Measurements from ENCODE around the gene MYLK3.
A peak's percentile ranks its signal among the peaks of the same experiment; 100 is the strongest.
"Not testable (repeated sequence)": the region's sequence is repeated elsewhere in the genome, so short reads cannot be mapped to it uniquely, and the experiment has no call there.

MYLK3 gene

DNA sequence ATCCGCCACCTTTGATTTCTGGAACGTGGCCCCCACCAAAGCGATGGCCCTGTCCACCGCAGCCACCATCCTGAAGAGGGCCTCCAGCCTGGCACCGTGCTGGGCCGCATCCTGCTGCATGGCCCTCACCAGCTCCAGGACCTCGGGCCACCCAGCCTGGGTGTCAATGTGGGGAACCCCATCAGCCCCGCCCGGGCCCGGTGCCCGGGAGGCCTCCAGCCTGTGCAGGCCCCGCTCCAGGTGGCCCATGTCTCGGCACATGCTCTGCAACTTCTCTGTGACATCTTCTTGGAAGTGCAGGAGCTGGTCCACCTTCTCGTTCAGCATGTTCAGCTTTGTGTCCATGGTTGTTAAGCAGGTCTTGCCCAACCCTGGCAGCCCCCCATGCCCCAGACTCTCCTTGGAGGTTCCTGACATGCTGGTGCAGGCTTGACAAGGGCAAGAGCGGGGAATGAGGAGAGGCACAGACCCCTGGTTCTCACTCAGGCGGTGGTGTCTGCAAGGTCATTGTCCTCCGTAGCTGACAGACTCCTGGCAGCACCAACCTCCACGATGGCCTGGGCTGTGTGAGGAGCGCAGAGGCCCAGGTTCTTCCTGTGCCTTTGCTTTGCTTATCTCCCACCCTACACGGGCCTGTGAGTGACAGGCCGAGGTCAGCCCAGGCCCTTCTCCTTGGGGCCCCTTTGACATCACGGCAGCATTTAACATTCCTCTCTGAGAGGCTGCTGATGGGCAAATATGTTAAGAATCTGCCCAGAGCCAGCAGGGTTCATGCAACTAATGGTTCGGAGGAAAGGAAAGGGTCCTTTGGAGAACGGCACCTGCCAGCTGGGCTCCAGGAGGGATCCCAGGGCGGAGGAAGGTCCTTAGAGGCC is at the start of gene MYLK3:
Gene MYLK3, minus strand, starts transcription at position 568 of the 875 bp plus-strand sequence. Its CDS starts 151 bp downstream, at position 417.
- DNase-seq: no peak

DNA sequence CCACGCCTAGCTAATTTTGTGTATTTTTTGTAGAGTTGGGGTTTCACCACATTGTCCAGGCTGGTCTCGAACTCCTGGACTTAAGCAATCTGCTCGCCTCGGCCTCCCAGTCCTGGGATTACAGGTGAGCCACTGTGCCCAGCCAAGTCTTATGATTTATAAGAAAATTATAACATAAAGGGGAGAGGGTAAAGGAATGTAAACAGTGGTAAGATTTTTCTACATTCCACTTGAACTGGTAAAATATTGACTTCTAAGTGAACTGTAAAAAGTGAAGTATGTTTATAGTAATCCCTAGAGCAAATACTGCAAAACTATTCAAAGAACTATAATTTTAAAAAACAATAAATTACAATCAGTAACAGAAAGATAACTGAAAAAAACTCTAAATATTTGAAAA is 49.4 kb upstream of the MYLK3 start:
- no peak for DNase-seq

DNA sequence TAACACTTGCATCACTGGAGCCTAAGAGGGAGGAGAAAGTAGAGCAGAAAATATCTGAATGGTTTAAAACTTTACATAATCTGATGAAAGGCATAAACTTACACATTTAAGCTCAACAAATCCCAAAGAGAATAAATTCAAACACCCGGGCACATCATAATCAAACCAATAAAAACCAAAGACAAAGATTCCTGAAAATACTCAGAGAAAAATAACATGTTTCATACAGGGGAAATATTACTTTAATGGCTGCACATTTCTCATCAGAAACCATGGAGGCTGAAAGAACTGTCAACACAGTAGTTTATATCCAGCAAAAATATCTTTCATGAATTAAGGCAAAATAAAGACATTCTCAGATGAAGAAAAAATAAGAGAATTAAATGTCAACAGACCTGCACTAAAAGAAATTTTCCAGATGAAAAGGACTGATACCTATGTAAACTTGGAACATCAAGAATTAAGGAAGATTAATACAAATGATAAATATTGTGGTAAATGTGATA is 48.7 kb upstream of the MYLK3 start:
- no peak for DNase-seq

DNA sequence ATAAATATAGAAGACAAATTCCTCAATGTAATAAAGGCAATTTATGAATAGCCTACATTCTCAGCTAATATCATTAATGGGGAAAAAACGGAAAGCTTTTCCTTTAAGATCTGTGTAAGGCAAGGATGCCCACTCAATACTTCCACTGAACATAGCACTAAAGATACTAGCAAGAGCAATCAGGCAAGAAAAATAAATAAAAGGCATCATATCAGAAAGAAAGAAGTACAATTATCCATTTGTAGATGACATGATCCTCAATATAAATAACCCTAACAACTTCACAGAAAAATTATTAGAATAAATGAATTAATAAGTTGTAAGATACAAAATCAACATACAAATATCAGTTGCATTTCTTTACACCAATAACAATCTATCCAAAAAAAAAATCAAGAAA is 45.7 kb upstream of the MYLK3 start:
- DNase-seq: no peak

DNA sequence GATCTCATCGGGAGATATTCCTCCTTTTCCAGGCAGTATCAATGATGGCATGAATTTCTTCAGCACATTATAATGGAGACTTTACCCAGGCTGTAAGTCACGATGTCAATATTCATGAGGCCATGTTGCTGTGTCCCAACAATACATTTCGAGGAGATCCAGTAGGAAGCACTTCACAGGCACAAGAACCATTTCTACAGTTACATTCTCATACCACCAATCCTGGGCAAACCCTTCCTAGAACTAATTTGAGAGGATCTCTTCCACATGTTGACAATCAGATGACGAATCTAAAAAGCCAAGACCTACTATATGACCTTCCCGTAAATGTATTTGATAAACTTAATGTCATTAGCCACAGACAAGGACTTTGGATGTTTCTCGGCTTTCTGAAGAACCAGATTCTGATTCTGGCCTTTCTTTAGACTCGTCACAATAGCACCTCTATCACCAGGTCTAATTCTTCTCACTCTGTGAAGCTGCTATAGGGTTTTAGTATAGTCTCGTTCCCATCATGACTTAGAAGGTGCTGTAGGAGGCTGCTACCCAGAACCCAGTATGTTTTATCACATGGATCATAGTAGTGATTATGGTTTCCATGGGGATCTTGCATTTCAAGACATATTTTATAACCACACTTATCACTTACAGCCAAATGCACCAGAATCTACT is 42.6 kb upstream of the MYLK3 start:
- DNase-seq: no peak

DNA sequence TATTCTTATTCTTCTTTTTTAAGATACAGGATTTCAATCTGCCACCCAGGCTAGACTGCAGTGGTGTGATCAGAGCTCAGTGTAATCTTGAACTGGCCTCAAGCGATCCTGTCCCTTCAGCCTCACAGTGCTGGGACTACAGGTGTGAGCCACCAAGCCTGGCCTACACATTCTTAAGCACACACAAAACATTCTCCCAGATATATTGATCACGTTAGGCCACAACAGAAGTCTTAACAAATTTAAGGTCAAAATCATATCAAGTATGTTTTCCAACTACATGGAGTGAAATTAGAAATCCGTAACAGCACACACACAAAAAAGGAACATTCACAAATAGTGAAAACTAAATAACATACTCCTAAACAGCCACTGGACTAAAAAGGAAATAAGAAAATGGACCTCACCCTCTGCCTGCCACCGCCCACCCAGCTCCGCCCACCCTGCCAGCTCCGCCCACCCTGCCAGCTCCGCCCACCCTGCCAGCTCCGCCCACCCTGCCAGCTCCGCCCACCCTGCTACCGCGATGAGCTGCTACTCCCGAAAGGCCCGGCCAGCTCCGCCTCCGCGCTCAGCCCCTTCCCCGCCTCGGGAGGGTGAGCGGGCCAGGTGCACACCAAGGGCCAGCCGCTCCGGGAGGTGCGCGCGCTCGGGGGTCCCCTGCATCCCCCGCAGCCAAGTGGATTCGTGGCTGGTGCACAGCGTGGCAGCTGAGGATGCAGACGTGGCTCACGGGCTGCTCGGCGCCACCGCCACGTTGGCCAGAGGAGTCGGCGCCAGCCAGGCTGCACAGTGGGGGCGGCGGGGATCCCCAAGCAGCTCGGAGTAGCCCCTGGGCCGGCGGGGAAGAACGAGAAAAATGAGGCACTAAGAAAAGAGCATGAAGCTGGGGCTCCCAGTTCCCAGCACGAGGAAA is 41.6 kb upstream of the MYLK3 start:
- DNase-seq: peak; percentile 93

DNA sequence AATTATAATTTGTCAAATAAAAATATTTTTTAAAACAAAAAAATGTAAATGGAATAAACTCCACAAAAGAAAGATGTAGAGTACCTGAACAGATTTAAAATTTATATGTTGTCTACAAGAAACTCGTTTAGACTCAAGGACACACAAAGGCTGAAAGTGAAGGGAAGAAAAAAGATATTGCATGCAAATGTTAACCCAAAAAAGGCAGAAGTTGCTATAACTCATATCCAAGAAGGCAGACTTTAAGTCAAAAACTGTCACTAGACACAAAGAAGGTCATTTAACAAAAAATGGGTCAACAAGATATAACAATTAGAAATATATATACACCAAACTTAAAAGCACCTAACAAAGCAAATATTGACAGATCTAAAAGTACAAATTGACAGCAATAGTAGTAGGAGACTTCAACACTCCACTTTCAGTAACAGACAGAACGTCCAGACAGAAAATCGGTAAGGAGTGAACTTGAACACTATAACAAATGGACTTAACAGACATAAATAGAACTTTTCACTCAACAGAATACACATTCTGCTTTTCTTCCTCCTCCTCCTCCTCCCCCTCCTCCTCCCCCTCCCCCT is 40.8 kb upstream of the MYLK3 start:
- no peak for DNase-seq

DNA sequence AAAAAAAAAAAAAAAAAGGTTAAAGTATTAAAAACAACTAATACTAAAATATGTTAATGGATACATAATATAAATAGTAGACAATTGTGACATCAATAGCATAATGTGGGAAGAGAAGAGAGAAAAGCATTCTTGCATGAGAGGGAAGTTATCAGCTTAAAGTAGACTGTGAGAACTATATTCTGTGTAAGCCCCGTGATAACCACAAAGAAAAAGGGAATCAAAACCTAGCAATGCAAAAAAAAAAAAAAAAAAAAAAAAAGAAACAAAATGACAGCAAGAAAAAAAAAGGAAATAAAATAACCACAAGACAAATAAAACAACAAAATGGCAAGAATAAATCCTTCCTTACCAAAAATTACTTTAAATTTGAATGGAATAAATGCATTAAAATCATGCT is 39.8 kb upstream of the MYLK3 start:
- no peak for DNase-seq

DNA sequence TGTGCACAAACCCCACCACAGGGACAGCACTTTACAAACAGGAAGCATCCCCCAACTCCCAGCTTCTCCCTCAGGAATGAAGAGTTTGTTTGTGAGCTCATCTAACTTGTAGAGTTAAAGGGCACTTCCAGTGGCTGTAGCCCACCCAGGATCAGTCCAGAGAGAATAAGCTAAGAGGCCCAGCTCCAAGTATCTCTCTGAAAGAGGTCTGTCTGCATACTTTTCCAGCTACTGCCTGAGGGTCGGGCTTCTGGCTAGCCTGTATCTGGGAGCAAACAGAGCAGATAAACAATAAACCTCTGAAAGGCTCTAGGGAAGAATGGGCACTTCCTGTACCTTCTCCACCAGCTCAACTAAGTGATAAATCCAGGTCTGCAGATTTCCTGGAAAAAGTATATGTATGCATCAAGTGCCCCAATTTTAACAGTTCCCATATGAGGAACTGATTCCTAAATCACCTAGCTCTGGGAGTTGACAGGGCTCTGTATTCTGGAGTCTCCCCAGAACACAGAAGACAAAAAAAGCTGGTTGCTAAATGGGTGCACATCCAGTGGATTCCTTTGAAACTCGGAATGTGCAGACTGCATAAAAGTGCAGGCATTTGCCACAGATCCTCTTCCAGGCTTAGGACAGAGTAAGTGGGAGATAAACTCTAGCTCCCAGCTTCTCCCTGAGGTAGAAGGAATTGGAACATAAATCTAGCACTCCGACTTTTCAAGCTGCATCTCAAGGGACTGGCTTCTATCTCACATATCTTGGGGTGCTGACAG is 37.1 kb upstream of the MYLK3 start:
- DNase-seq: no peak

DNA sequence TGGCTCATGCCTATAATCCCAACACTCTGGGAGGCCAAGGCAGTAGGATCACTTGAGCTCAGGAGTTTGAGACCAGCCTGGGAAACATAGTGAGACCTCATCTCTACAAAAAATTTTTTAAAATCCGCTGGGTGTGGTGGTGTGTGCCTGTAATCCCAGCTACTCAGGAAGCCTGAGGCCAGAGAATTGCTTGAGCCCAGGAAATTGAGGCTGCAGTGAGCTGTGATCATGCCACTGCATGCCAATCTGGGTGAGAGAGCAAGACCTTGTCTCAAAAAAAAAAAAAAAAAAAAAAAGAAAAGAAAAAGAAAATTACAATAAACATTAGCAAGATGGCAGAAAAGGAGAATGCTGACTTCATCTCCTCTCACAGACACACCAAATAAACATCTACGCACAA is 36.4 kb upstream of the MYLK3 start:
- not testable (repeated sequence) for DNase-seq

DNA sequence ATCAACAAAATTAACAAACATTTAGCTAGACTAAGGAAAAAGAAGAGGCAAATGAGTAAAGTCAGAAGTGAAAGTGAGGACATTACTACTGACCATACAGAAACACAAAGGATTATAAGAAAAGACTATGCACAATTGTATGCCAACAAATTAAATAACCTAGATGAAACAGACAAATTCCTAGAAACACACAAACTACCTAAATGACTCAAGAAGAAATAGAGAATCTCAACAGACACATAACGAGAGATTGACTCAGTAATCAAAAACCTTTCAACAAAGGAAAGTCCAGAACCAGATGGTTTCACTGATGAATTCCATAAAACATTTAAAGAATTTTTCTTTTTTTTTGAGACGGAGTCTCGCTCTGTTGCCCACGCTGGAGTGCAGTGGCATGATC is 35.7 kb upstream of the MYLK3 start:
- no peak for DNase-seq

DNA sequence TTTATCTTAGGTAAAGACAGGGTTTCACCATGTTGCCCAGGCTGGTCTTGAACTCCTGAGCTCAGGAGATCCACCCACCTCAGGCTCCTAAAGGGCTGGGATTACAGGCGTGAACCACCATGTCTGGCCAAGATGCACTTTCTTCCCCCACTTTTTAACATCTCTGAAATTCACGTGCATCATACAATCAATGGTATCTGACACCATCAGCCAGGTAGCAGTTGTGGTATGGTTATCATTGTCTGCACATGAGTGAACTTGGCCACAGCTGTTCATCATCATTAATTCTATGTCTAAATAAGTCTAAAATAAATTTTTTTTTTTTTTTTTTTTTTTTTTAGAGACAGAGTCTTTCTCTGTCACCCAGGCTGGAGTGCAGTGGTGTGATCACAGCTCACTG is 34.2 kb upstream of the MYLK3 start:
- no peak for DNase-seq

DNA sequence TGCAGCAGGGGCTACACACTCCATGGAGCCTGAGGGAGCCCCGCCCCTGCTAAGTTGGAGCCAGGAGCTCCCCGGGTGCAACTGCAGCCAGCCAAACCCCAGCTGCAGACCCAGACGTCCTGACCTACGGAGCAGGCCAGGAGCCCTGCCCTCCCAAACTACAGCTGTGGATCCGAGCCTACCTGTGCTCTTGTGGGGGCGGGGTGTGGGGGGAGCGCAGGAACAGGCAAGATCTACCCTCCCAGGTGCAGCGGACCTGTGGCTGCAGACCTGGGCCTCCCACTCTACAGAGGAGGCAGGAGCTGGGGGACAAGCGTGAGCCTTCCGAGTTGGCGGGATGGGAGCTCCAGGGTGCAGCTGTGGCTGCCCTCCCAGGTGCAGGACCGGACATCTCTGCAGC is 29.7 kb upstream of the MYLK3 start:
- DNase-seq: no peak

DNA sequence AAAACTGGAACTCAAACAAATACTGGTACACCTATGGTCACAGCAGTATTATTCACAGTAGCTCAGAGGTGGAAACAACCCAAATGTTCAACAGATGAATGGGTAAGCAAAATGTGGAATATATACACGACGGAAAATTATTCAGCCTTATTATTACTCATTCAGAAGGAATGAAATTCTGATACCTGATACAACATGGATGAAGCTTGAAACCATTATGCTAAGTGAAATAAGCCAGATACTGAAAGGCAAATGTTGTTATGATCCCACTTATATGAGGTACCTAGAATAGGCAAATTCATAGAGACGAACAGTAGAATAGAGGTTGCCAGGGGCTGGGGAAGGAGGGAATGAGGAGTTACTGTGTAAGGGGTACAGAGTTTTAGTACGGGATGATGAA is 27.1 kb upstream of the MYLK3 start:
- no peak for DNase-seq

DNA sequence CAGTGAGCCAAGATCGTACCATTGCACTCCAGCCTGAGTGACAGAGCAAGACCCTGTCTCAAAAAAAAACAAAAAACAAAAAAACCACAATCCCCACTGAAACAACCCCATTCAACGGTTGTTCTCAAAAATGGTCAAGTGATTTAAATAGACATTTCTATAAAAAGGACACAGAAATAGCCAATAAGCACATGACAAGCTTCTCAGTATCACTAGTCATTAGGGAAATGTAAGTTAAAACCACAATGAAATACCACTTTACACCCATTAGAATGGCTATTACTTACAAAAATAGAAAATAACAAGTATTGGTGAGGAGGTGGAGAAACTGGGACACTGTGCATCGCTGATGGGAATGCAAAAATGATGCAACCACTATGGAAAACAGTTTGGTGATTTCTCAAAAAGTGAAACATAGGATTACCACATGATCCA is 26.6 kb upstream of the MYLK3 start:
- DNase-seq: no peak

DNA sequence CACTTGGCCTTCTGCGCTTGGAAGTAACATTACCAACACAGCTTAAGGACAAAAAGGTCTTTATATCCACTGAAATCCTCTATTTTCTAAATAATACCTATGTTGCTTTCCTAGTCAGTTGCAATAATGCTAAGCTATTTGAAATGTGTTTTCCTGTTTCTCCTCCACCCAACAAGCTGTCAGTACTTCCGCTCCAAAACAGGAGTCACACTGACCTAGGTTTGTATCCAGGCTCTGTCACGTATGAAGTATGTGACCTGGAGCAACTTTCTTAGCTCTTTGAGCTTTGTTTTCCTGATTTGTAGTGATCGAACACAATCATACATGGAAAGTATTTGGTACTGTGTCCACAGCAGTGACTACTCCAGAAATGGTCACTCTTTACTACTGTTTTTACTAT is 24.3 kb upstream of the MYLK3 start:
- DNase-seq: no peak

DNA sequence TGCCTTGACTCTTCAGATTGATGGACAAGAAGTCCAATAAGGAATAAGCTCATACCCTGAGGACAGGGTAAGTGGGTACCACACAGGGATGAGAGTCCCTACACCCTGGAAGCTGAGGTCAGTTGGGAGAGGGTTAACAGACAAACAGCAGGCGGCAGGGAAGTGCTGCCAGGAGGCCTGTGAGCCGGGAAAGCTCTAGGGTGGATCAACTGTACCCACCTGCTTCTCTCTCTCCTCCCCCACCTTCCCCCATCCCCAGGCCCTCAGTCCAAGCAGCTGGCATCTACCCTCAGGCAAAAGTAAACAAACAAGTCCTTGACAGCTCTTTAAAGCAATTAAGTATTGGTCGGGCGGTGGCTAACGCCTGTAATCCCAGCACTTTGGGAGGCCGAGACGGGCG is 20.7 kb upstream of the MYLK3 start:
- no peak for DNase-seq

DNA sequence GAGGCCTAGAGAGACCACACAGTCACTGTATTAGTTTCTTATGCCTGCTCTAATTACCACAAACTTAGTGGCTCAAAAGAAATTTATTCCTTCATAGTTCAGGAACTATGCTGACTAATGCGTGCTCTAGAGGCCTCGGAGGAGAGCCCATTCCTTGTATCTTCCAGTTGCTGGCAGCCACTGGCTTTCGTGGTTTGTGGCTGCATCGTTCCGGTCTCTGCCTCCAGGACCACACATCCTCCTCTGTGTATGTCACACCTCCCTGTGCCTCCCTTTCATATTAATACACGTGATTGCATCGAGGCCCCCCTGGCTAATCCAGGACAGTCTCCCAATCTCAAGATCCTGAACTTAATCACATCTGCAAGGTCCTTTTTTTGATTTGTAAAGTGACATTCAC is 16.9 kb upstream of the MYLK3 start:
- no peak for DNase-seq

DNA sequence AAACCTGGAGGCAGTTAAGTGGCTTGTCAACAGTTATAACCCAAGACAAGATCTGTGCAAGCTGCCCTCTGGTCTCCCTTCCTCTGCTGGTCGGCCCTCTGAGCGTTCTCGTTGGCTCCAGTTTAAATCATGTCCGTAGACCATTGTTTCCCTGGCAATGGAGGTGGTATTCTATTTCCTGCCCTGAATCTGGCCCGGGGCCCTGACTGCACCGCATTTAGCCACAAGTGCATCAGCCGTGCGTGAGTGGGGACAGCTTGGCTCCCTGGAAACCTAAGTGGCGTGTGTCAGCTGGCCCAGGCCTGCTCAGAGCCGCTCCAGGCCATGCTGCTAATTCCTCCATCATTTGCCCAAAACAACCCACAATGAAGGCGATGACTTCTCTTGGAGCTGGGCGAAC is 15.0 kb upstream of the MYLK3 start:
- no peak for DNase-seq

DNA sequence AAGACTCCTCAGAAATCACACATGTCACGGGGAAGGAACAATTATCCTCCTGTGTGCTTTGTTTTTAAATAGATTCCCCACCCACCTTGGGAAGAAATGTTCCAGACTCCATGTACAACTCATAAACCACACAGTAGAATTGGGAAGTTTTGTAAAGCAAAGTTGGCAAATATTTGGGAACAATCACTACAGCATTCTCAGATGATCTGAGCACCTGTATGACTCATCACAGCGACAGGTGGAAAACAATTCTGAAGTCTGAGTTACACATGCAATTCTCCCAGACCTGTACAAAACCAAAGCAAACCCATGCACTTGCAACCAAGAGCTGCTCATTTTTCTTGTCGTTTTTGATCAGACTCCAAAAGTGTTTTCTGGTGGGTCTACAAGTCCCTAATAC is 14.4 kb upstream of the MYLK3 start:
- no peak for DNase-seq

DNA sequence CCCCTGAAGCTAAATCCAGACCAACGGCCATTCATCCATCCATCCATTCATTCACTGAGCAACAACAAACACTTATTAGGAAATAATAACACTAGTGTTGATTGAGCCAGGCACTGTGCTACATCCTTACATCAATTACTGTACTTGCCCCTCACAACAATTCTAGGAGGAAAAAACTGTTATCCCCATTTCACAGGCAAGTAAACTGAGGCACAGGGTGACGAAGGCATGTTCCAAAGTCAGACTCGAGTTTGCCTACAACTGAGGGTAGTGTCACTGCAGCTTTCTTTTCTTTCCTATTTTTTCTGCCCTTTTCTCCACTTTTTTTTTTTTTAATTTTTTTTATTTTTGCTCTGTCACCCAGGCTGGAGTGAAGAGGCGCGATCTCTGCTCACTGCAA is 11.2 kb upstream of the MYLK3 start:
- DNase-seq: no peak

Data from activated effector memory CD4-positive, alpha-beta T cell treated with anti-CD3 and anti-CD28 coated beads, Interleukin-2, amount 50 U/mL, for 16 hours (primary cell).